Measurements from ENCODE around the gene ATOH8. TPM values are rescaled to one million over a fixed set of nuclear protein-coding genes. Genes with fewer than 3 reads are reported as not detected.

Gene ATOH8
- total RNA-seq, 1 donor from 2014 or later: 0.79 TPM

GRCh38 chr2:85772841-85773491, 19.2 kb downstream of the ATOH8 start:
- H3K27me3 ChIP-seq (ENCODE audit: control insufficient read depth, insufficient read depth, low read length): peaks cover 25% of the 10 kb centered on the region
- no peaks in the 10 kb centered on the region for H3K36me3 ChIP-seq (ENCODE audit: control insufficient read depth, insufficient read depth, low read length)
- no peak for TF ChIP-seq CTCF (IDR thresholded peaks at IDR 0.05; ENCODE audit: insufficient read depth, low read length, severe bottlenecking)
- DNase-seq (ENCODE audit: low read depth): no peak
- no peak overlapping the region for H3K4me3 ChIP-seq (ENCODE audit: low read depth, low read length)
- FAIRE-seq: no peak

DNA sequence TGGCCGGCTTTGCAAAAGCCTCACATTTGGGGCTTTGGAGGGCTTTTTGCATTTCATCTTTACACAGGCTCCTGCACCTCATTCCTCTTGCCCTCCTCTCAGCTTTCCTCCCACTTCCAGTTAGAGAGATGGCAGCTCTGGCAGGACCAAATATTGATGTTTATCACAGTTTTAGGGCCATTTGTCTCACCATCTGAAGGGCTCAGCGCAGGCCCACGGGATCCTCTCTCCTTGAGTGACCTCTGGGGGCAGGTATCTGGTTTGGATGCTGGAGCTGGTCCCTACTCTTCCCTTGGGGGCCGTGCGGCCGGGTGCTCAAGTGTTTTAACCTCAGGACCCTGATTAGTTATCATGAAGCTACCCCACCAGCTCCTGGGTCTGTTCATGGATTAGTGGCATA, 19.9 kb downstream of the ATOH8 start:
- Histone ChIP-seq H3K4me3 (ENCODE audit: low read depth, low read length) (no peak overlapping the region), H3K36me3 (ENCODE audit: control insufficient read depth, insufficient read depth, low read length) (no peaks in the 10 kb centered on the region), H3K27me3 (ENCODE audit: control insufficient read depth, insufficient read depth, low read length) (peaks cover 23% of the 10 kb centered on the region)
- TF ChIP-seq CTCF (IDR thresholded peaks at IDR 0.05; ENCODE audit: insufficient read depth, low read length, severe bottlenecking): no peak
- FAIRE-seq (no peak), DNase-seq (ENCODE audit: low read depth) (no peak)

GRCh38 chr2:85774126-85774978, 20.6 kb downstream of the ATOH8 start:
- DNase-seq (ENCODE audit: low read depth): no peak
- no peak overlapping the region for H3K4me3 ChIP-seq (ENCODE audit: low read depth, low read length)
- no peak for FAIRE-seq
- no peak for TF ChIP-seq CTCF (IDR thresholded peaks at IDR 0.05; ENCODE audit: insufficient read depth, low read length, severe bottlenecking)
- H3K27me3 ChIP-seq (ENCODE audit: control insufficient read depth, insufficient read depth, low read length): peaks cover 23% of the 10 kb centered on the region
- H3K36me3 ChIP-seq (ENCODE audit: control insufficient read depth, insufficient read depth, low read length): no peaks in the 10 kb centered on the region

GRCh38 chr2:85775406-85776381, 21.9 kb downstream of the ATOH8 start:
- Histone ChIP-seq H3K4me3 (ENCODE audit: low read depth, low read length) (no peak overlapping the region), H3K27me3 (ENCODE audit: control insufficient read depth, insufficient read depth, low read length) (peaks cover 24% of the 10 kb centered on the region), H3K36me3 (ENCODE audit: control insufficient read depth, insufficient read depth, low read length) (no peaks in the 10 kb centered on the region)
- no peak for FAIRE-seq
- TF ChIP-seq CTCF (IDR thresholded peaks at IDR 0.05; ENCODE audit: insufficient read depth, low read length, severe bottlenecking): no peak
- no peak for DNase-seq (ENCODE audit: low read depth)

GRCh38 chr2:85776672-85777071, 22.9 kb downstream of the ATOH8 start:
- no peak overlapping the region for H3K4me3 ChIP-seq (ENCODE audit: low read depth, low read length)
- H3K27me3 ChIP-seq (ENCODE audit: control insufficient read depth, insufficient read depth, low read length): peaks cover 20% of the 10 kb centered on the region
- FAIRE-seq: no peak
- no peak for DNase-seq (ENCODE audit: low read depth)
- H3K36me3 ChIP-seq (ENCODE audit: control insufficient read depth, insufficient read depth, low read length): no peaks in the 10 kb centered on the region
- TF ChIP-seq CTCF (IDR thresholded peaks at IDR 0.05; ENCODE audit: insufficient read depth, low read length, severe bottlenecking): no peak
